PC-3 (cell line): ENCODE measurements around the gene ASCL2. TPM values are rescaled to one million over a fixed set of nuclear protein-coding genes. Genes with fewer than 3 reads are reported as not detected.

Source experiments
- ATAC-seq: fragments of 200-7000 bp; cut with Tn5 transposase; 2 replicates; pipeline ENCODE4 v1.9.1; 2020; ENCODE audit warnings: mild to moderate bottlenecking, moderate library complexity
- BruUV-seq: library from RNA; stranded (reverse); fragments of 400-500 nt; replicated peaks from 2 replicates; lab custom pipeline; 2021; lab: Mats Ljungman, UMichigan
- CTCF ChIA-PET: fragments of 300-600 bp; sonication (Branson Sonifier 250); formaldehyde crosslinking; loops from one replicate; lab custom pipeline; 2022; ENCODE audit warnings: antibody characterized with exemption; lab: Charles Lee
- POLR2A ChIA-PET: fragments of 300-600 bp; sonication (Branson Sonifier 250); formaldehyde crosslinking; loops from one replicate; lab custom pipeline; 2022; ENCODE audit warnings: antibody characterized with exemption; ENCODE audit not compliant: unreplicated experiment; lab: Charles Lee
- DNase-seq: peaks from one replicate; pipeline ENCODE4 v3.0.0-alpha.2; 2015
- H2AFZ ChIP-seq: fragments of 300-600 bp; sonication (generic); 2 replicates; pipeline ENCODE4 v1.6.0; 2016; ENCODE audit warnings: antibody characterized with exemption, low read length
- H3F3A ChIP-seq: fragments of 300-600 bp; sonication (generic); one replicate; pipeline ENCODE4 v1.6.0; 2017; ENCODE audit warnings: antibody characterized with exemption, low read length, control low read depth, mild to moderate bottlenecking; ENCODE audit not compliant: unreplicated experiment
- H3K27ac ChIP-seq: fragments of 300-600 bp; sonication (generic); 2 replicates; pipeline ENCODE4 v1.5.1; 2016; ENCODE audit warnings: mild to moderate bottlenecking, low read length
- H3K27me3 ChIP-seq: fragments of 300-600 bp; sonication (generic); 2 replicates; pipeline ENCODE4 v1.6.1; 2016; ENCODE audit warnings: low read length, mixed read lengths
- H3K36me3 ChIP-seq: fragments of 300-600 bp; sonication (generic); 2 replicates; pipeline ENCODE4 v1.6.1; 2016; ENCODE audit warnings: low read depth, mixed run types, low read length, mixed read lengths
- H3K4me1 ChIP-seq: fragments of 300-600 bp; sonication (generic); 2 replicates; pipeline ENCODE4 v1.5.1; 2016; ENCODE audit warnings: low read length; ENCODE audit not compliant: insufficient read depth
- H3K4me2 ChIP-seq: fragments of 300-600 bp; sonication (generic); 2 replicates; pipeline ENCODE4 v1.6.0; 2016; ENCODE audit warnings: low read length
- H3K4me3 ChIP-seq: fragments of 300-600 bp; sonication (generic); 2 replicates; pipeline ENCODE4 v1.5.1; 2016; ENCODE audit warnings: mild to moderate bottlenecking, low read length, mixed read lengths
- H3K79me2 ChIP-seq: fragments of 300-600 bp; sonication (generic); 2 replicates; pipeline ENCODE4 v1.6.1; 2017; ENCODE audit warnings: low read length, mixed read lengths
- H3K9ac ChIP-seq: fragments of 300-600 bp; sonication (generic); 2 replicates; pipeline ENCODE4 v1.6.0; 2016; ENCODE audit warnings: mild to moderate bottlenecking, low read length
- H3K9me2 ChIP-seq: fragments of 300-600 bp; sonication (generic); replicated peaks from 2 replicates; pipeline ENCODE4 v1.6.1; 2016; ENCODE audit warnings: mixed run types, low read length, mixed read lengths
- H3K9me3 ChIP-seq: fragments of 300-600 bp; sonication (generic); 2 replicates; pipeline ENCODE4 v1.6.1; 2016; ENCODE audit warnings: low read length, mixed read lengths
- H4K20me1 ChIP-seq: fragments of 300-600 bp; sonication (generic); 2 replicates; pipeline ENCODE4 v1.6.1; 2016; ENCODE audit warnings: low read length, mixed read lengths
- EZH2 ChIP-seq: fragments of 300-600 bp; sonication (generic); IDR thresholded peaks from one replicate; pipeline ENCODE4 v1.6.1; 2017; ENCODE audit warnings: antibody characterized with exemption, mild to moderate bottlenecking, low read length; ENCODE audit not compliant: unreplicated experiment
- EZH2phosphoT487 ChIP-seq: fragments of 300-600 bp; sonication (generic); IDR thresholded peaks from 2 replicates; pipeline ENCODE4 v1.6.1; 2018; ENCODE audit warnings: mild to moderate bottlenecking, antibody characterized with exemption, low read length, borderline replicate concordance
- intact Hi-C: fragments of 100-400 bp; cut with micrococcal nuclease; formaldehyde crosslinking; loops from 2 replicates; pipeline ENCODE4 v1.9.0; 2023
- total RNA-seq: library from RNA; depleted of rRNA; stranded (reverse); fragments of >200 nt; gene quantifications from 2 replicates; pipeline ENCODE4 v1.2.3, GENCODE V29; 2014
- TF ChIP-seq, protein P1 (sequence below): fragments of 300-600 bp; sonication (generic); conservative IDR thresholded peaks from 2 replicates; pipeline ENCODE4 v1.5.1; 2017; ENCODE audit warnings: antibody characterized with exemption, low read depth, mild to moderate bottlenecking, low read length

The ASCL2 gene
- total RNA-seq, 1 experiment from 2014 or later: 1.1 TPM

DNA sequence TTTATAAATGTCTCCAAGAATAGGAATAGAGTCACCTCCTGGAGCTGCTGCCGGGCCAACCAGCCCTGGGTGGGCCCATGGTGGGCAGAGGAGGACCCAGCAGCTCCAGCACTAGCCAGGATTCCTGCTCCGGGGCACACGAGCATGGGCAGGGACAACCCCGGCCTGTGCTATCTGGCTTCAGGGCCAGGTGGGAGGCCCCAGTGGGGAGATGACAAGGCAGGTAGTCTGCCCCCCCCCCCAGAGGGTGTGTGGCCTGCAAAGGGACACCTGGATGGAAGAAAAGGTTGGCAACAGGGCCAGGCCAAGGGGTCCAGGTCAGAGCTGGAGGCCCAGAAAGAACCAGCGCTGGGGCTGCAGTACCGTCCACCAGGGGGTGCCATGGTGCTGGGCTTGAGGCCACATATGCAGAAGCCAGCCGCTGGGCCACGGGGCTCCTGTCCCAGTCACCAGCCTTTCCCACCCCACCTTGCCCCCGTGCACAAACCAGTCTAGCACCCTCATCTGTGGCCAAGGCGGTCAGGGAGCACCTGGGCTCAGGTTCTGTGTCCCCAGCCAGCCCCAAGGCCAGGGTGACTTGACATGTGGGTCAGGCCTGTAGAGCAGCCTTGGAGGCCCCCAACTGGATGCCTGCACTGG, 34.9 kb upstream of the ASCL2 start:
- Histone ChIP-seq H3K36me3 (no peaks in the 10 kb centered on the region), H4K20me1 (no peaks in the 10 kb centered on the region), H3K9me2 (no peaks in the 10 kb centered on the region), H3F3A (no peaks in the 10 kb centered on the region), H3K79me2 (no peaks in the 10 kb centered on the region), H3K4me2 (no peak overlapping the region), H3K4me1 (no peaks in the 10 kb centered on the region), H2AFZ (no peak overlapping the region), H3K27me3 (no peaks in the 10 kb centered on the region), H3K9me3 (no peaks in the 10 kb centered on the region), H3K27ac (no peak overlapping the region), H3K9ac (no peak overlapping the region), H3K4me3 (no peak overlapping the region)
- TF ChIP-seq, protein P1, sequence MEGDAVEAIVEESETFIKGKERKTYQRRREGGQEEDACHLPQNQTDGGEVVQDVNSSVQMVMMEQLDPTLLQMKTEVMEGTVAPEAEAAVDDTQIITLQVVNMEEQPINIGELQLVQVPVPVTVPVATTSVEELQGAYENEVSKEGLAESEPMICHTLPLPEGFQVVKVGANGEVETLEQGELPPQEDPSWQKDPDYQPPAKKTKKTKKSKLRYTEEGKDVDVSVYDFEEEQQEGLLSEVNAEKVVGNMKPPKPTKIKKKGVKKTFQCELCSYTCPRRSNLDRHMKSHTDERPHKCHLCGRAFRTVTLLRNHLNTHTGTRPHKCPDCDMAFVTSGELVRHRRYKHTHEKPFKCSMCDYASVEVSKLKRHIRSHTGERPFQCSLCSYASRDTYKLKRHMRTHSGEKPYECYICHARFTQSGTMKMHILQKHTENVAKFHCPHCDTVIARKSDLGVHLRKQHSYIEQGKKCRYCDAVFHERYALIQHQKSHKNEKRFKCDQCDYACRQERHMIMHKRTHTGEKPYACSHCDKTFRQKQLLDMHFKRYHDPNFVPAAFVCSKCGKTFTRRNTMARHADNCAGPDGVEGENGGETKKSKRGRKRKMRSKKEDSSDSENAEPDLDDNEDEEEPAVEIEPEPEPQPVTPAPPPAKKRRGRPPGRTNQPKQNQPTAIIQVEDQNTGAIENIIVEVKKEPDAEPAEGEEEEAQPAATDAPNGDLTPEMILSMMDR: peak; percentile 85
- TF ChIP-seq EZH2phosphoT487: no peak
- CTCF ChIA-PET: interaction anchor here (0.6 to 2.0 kb wide), 3 partner anchors 114 to 588 kb away, joined by 4 to 44 read pairs (median 9); no protein-coding TSS in a partner anchor
- POLR2A ChIA-PET: interaction anchor here (0.6 kb wide), 2 partner anchors 72 to 95 kb away, joined by 3 to 10 read pairs; partner anchors contain the start of gene TSSC4
- intact Hi-C loops: no loop called here
- DNase-seq (peak; percentile 77), ATAC-seq (peak; percentile 92)
- BruUV-seq: no TSS peak

- Histone ChIP-seq H3K9ac (no peak overlapping the region), H3F3A (no peaks in the 10 kb centered on the region), H3K36me3 (no peaks in the 10 kb centered on the region), H3K27me3 (no peaks in the 10 kb centered on the region), H3K9me3 (no peaks in the 10 kb centered on the region), H3K27ac (no peak overlapping the region), H3K79me2 (no peaks in the 10 kb centered on the region), H3K4me1 (no peaks in the 10 kb centered on the region), H3K4me3 (no peak overlapping the region), H2AFZ (no peak overlapping the region), H3K4me2 (no peak overlapping the region), H4K20me1 (no peaks in the 10 kb centered on the region), H3K9me2 (no peaks in the 10 kb centered on the region)
- ChIA-PET POLR2A (interaction anchor here (0.6 kb wide), 2 partner anchors 72 to 96 kb away, joined by 3 to 10 read pairs; partner anchors contain the start of gene TSSC4), CTCF (interaction anchor here (0.6 to 2.0 kb wide), 5 partner anchors 115 to 589 kb away, joined by 3 to 44 read pairs (median 4); no protein-coding TSS in a partner anchor)
- ATAC-seq: no peak
- BruUV-seq: no TSS peak
- intact Hi-C loops: no loop called here
- DNase-seq: no peak
- TF ChIP-seq, protein P1: no peak
- TF ChIP-seq EZH2phosphoT487: no peak
- TF ChIP-seq EZH2: no peak
Observed at GRCh38 chr11:2304506-2305139, 34.2 kb upstream of the ASCL2 start.
